ENCODE data around the gene RBP5.

GRCh38 chr12:7144414-7145120 is 15.9 kb upstream of the RBP5 start:
- no peak for TF ChIP-seq CTCF (IDR thresholded peaks at IDR 0.05)
- TF ChIP-seq POLR2A (IDR thresholded peaks at IDR 0.05), result no peak

Measured in lower leg skin (tissue), 3 donors.